BLaER1 treated with 17β-estradiol and CSF1 and Interleukin-3, amounts not matched to agents 10 nM and 100 nM (cell line): Measurements from ENCODE around the gene LRG1.

Experiments used
- H3K27ac ChIP-seq, 11 experiments: shearing (Covaris generic); formaldehyde crosslinking; 2 replicates each; pipeline ENCODE4 v1.8.1; 2022
- H3K27me3 ChIP-seq, 11 experiments: shearing (Covaris generic); formaldehyde crosslinking; 2 replicates each; pipeline ENCODE4 v1.8.1; 2022
- H3K36me3 ChIP-seq, 11 experiments: shearing (Covaris generic); formaldehyde crosslinking; 2 replicates each; pipeline ENCODE4 v1.8.1; 2022
- H3K4me1 ChIP-seq, 10 experiments: shearing (Covaris generic); formaldehyde crosslinking; 2 replicates each; pipeline ENCODE4 v1.8.1; 2022
- H3K4me2 ChIP-seq, 11 experiments: shearing (Covaris generic); formaldehyde crosslinking; 2 replicates each; pipeline ENCODE4 v1.8.1; 2022
- H3K4me3 ChIP-seq, 10 experiments: shearing (Covaris generic); formaldehyde crosslinking; 2 replicates each; pipeline ENCODE4 v1.8.1; 2022
- H3K9ac ChIP-seq, 11 experiments: shearing (Covaris generic); formaldehyde crosslinking; 2 replicates each; pipeline ENCODE4 v1.8.1; 2022
- H3K9me3 ChIP-seq, 11 experiments: shearing (Covaris generic); formaldehyde crosslinking; replicated peaks in 1 of 11; 2 replicates each; pipeline ENCODE4 v1.8.1; 2022
- H4K20me1 ChIP-seq, 11 experiments: shearing (Covaris generic); formaldehyde crosslinking; 2 replicates each; pipeline ENCODE4 v1.8.1; 2022
- Cebpa-rat ChIP-seq, 11 experiments: shearing (Covaris generic); IDR thresholded peaks; 2 replicates each; pipeline ENCODE4 v1.8.1; 2022

Gene LRG1

GRCh38 chr19:4583961-4584669 is 44.3 kb upstream of the LRG1 start:
- peak overlapping the region; percentile 25 to 67 (median 56); a peak in 19 of 22 replicates for H3K27ac ChIP-seq
- H3K36me3 ChIP-seq = no peaks in the 10 kb centered on the region
- H3K4me2 ChIP-seq = peak overlapping the region; percentile 90 to 100 (median 100)
- peaks cover 20 to 38% (median 32%) of the 10 kb centered on the region in 10 experiments; a peak in 19 of 20 replicates for H3K4me1 ChIP-seq
- peak overlapping the region; percentile 58 to 81 (median 72) for H3K9ac ChIP-seq
- H3K4me3 ChIP-seq = peak overlapping the region; percentile 58 to 76 (median 66)
- H3K9me3 ChIP-seq = no peaks in the 10 kb centered on the region
- H3K27me3 ChIP-seq = peaks cover 19 to 52% (median 29%) of the 10 kb centered on the region in 11 experiments
- TF ChIP-seq Cebpa-rat (IDR thresholded peaks at IDR 0.05) = no peak
- peaks cover 0 to 11% (median 0%) of the 10 kb centered on the region in 11 experiments; a peak in 3 of 22 replicates for H4K20me1 ChIP-seq

DNA sequence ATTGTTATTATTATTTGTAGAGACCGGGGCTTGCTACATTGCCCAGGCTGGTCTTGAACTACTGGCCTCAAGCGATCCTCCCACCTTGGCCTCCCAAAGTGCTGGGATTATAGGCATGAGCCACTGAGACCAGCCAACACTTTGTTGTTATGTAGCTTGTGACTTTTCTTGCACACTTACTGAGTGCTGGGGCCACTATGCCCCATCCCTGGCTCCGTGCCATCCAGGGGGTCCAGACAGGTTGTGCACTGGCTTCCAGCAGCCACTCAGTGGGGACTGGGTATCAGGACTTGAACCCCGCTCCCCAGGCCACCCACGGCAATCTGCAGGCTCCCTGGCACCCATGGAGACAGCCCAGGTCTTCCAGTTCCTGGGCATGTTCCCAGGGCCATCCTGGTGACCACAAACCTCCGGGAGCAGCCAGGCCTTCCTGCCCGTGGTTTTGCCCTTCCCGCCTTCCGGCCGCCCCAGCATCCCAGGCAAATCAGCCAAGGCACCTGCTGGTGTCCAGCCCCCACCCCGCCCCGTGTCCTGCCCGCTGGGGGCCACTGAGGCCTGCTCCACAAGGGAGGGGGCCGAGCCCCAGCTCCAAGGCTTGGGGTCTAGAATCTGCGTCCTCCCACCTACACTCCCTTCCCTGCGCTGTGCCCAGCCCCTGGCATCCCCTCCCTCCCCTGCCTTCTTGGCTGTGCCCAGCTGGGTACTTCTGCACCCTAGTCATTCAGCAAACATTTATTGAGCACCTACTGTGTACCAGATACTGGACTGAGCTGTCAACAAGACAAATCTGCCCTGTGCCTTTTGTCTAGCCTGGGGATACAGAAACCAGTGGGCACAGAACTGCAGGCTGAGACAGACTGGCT is 43.4 kb upstream of the LRG1 start:
- Histone ChIP-seq H4K20me1 (peaks cover 0 to 18% (median 0%) of the 10 kb centered on the region in 11 experiments; a peak in 4 of 22 replicates), H3K27ac (no peak overlapping the region), H3K9ac (no peak overlapping the region), H3K4me3 (no peak overlapping the region), H3K27me3 (peaks cover 23 to 59% (median 33%) of the 10 kb centered on the region in 11 experiments), H3K36me3 (no peaks in the 10 kb centered on the region), H3K4me2 (peak overlapping the region; percentile 6 to 62 (median 41); a peak in 13 of 22 replicates), H3K4me1 (peaks cover 20 to 38% (median 32%) of the 10 kb centered on the region in 10 experiments; a peak in 19 of 20 replicates), H3K9me3 (no peaks in the 10 kb centered on the region)
- no peak for TF ChIP-seq Cebpa-rat (IDR thresholded peaks at IDR 0.05)

GRCh38 chr19:4581666-4582553 is 42.1 kb upstream of the LRG1 start:
- H3K4me1 ChIP-seq = peaks cover 20 to 43% (median 32%) of the 10 kb centered on the region in 10 experiments; a peak in 19 of 20 replicates
- H3K4me3 ChIP-seq = peak overlapping the region; percentile 43 to 70 (median 57)
- no peaks in the 10 kb centered on the region for H3K9me3 ChIP-seq
- TF ChIP-seq Cebpa-rat (IDR thresholded peaks at IDR 0.05) = no peak
- H3K4me2 ChIP-seq = peak overlapping the region; percentile 55 to 82 (median 73)
- H3K27me3 ChIP-seq = peaks cover 23 to 59% (median 34%) of the 10 kb centered on the region in 11 experiments
- no peak overlapping the region for H3K27ac ChIP-seq
- H4K20me1 ChIP-seq = peaks cover 0 to 18% (median 0%) of the 10 kb centered on the region in 11 experiments; a peak in 5 of 22 replicates
- peak overlapping the region in 9 of 11 experiments; percentile 29 to 64 (median 61); a peak in 11 of 22 replicates for H3K9ac ChIP-seq
- no peaks in the 10 kb centered on the region for H3K36me3 ChIP-seq

- Histone ChIP-seq H3K4me2 (peak overlapping the region; percentile 55 to 82 (median 73)), H3K9ac (peak overlapping the region in 9 of 11 experiments; percentile 29 to 64 (median 61); a peak in 12 of 22 replicates), H3K4me1 (peaks cover 20 to 50% (median 32%) of the 10 kb centered on the region in 10 experiments; a peak in 19 of 20 replicates), H3K4me3 (peak overlapping the region; percentile 43 to 70 (median 57)), H4K20me1 (peaks cover 0 to 18% (median 0%) of the 10 kb centered on the region in 11 experiments; a peak in 5 of 22 replicates), H3K36me3 (no peaks in the 10 kb centered on the region), H3K9me3 (no peaks in the 10 kb centered on the region), H3K27me3 (peaks cover 23 to 59% (median 34%) of the 10 kb centered on the region in 11 experiments), H3K27ac (no peak overlapping the region)
- no peak for TF ChIP-seq Cebpa-rat (IDR thresholded peaks at IDR 0.05)
These were observed 41.3 kb upstream of the LRG1 start for GRCh38 chr19:4580961-4581665.

- no peak overlapping the region for H3K27ac ChIP-seq
- peak overlapping the region; percentile 54 to 82 (median 68); a peak in 21 of 22 replicates for H3K4me2 ChIP-seq
- no peak for TF ChIP-seq Cebpa-rat (IDR thresholded peaks at IDR 0.05)
- peak overlapping the region in 5 of 10 experiments; percentile 23 to 46 (median 42); a peak in 7 of 20 replicates for H3K4me3 ChIP-seq
- peaks cover 27 to 59% (median 40%) of the 10 kb centered on the region in 10 experiments for H3K4me1 ChIP-seq
- no peaks in the 10 kb centered on the region for H3K9me3 ChIP-seq
- no peaks in the 10 kb centered on the region for H3K36me3 ChIP-seq
- no peak overlapping the region; a peak in 1 of 22 replicates for H3K9ac ChIP-seq
- H3K27me3 ChIP-seq = peaks cover 23 to 59% (median 34%) of the 10 kb centered on the region in 11 experiments
- peaks cover 0 to 18% (median 0%) of the 10 kb centered on the region in 11 experiments; a peak in 5 of 22 replicates for H4K20me1 ChIP-seq
These were observed 40.4 kb upstream of the LRG1 start for GRCh38 chr19:4580021-4580901.

GRCh38 chr19:4579389-4579788 is 39.6 kb upstream of the LRG1 start:
- peaks cover 23 to 52% (median 33%) of the 10 kb centered on the region in 11 experiments for H3K27me3 ChIP-seq

More at GRCh38 chr19:4579389-4579788, 39.6 kb upstream of the LRG1 start:
- no peak for TF ChIP-seq Cebpa-rat (IDR thresholded peaks at IDR 0.05)
- H3K4me3 ChIP-seq = no peak overlapping the region
- no peaks in the 10 kb centered on the region for H3K36me3 ChIP-seq
- peaks cover 27 to 60% (median 42%) of the 10 kb centered on the region in 10 experiments for H3K4me1 ChIP-seq
- no peak overlapping the region for H3K9ac ChIP-seq
- H4K20me1 ChIP-seq = peaks cover 0 to 18% (median 0%) of the 10 kb centered on the region in 11 experiments; a peak in 5 of 22 replicates
- no peak overlapping the region for H3K4me2 ChIP-seq
- no peak overlapping the region for H3K27ac ChIP-seq
- no peaks in the 10 kb centered on the region for H3K9me3 ChIP-seq
